Stimulated activated CD8-positive, alpha-beta memory T cell treated with anti-CD3 and anti-CD28 coated beads, Interleukin-7, amount 100 ng/mL, for 24 hours (primary cell): ENCODE data around the gene ELMO3.
A peak's percentile ranks its signal among the peaks of the same experiment; 100 is the strongest.

Source experiments
- DNase-seq: peaks from one replicate; pipeline ENCODE4 v3.0.0-alpha.2; 2020; ENCODE audit warnings: low read depth

Gene ELMO3

GRCh38 chr16:67243481-67243880 lies 44.5 kb downstream of the ELMO3 start:
- no peak for DNase-seq

- peak; percentile 52 for DNase-seq
Observed at GRCh38 chr16:67244387-67245185, 45.7 kb downstream of the ELMO3 start.

GRCh38 chr16:67245186-67245585 lies 46.3 kb downstream of the ELMO3 start:
- no peak for DNase-seq

GRCh38 chr16:67245674-67246080 lies 46.7 kb downstream of the ELMO3 start:
- DNase-seq: no peak

GRCh38 chr16:67246081-67246755 lies 47.3 kb downstream of the ELMO3 start:
- DNase-seq: no peak

- no peak for DNase-seq
Observed at GRCh38 chr16:67246756-67247191, 47.8 kb downstream of the ELMO3 start.

GRCh38 chr16:67247192-67248072 lies 48.5 kb downstream of the ELMO3 start, which contains the start of gene FHOD1:
Gene FHOD1, minus strand, starts transcription at chr16:67247481. Its CDS starts 71 bp downstream, at chr16:67247410.
- peak; percentile 97 for DNase-seq

GRCh38 chr16:67248073-67248400 lies 49.1 kb downstream of the ELMO3 start:
- no peak for DNase-seq

- no peak for DNase-seq
Observed at GRCh38 chr16:67248401-67249177, 49.7 kb downstream of the ELMO3 start, which contains the start of gene SLC9A5. Gene SLC9A5, plus strand, starts transcription at chr16:67248979. Its CDS starts 36 bp downstream, at chr16:67249015.

- DNase-seq: no peak
Observed at GRCh38 chr16:67249178-67250044, 50.5 kb downstream of the ELMO3 start.

GRCh38 chr16:67250045-67250327 lies 51.1 kb downstream of the ELMO3 start:
- DNase-seq: no peak

GRCh38 chr16:67252609-67253497 lies 53.9 kb downstream of the ELMO3 start:
- no peak for DNase-seq
